Caco-2 (cell line): ENCODE results near the gene MIA2. TPM values are rescaled to one million over a fixed set of nuclear protein-coding genes. Genes with fewer than 3 reads are reported as not detected.

Source experiments
- BruUV-seq: library from RNA; stranded (reverse); fragments of 400-500 nt; replicated peaks from 2 replicates; lab custom pipeline; 2021; lab: Mats Ljungman, UMichigan
- CTCF ChIA-PET: fragments of 300-600 bp; sonication (Branson Sonifier 250); formaldehyde crosslinking; loops from one replicate; lab custom pipeline; 2022; ENCODE audit warnings: antibody characterized with exemption; lab: Charles Lee
- POLR2A ChIA-PET: fragments of 300-600 bp; sonication (Branson Sonifier 250); formaldehyde crosslinking; loops from one replicate; lab custom pipeline; 2022; ENCODE audit warnings: antibody characterized with exemption; lab: Charles Lee
- DNase-seq, 2 experiments: peaks; one replicate each; pipeline versions ENCODE4 v3.0.0 to v3.0.0-alpha.2; 2020 to 2022
- H3K27me3 ChIP-seq: replicated peaks from 2 replicates; pipeline ENCODE4 v1.6.0; 2011; ENCODE audit warnings: low read length; ENCODE audit not compliant: control insufficient read depth, insufficient read depth
- H3K36me3 ChIP-seq: 2 replicates; pipeline ENCODE4 v1.5.1; 2011; ENCODE audit warnings: low read length; ENCODE audit not compliant: control insufficient read depth, insufficient read depth
- H3K4me1 ChIP-seq: fragments of 250-450 bp; sonication (Bioruptor Pico); 2 replicates; pipeline ENCODE4 v1.5.1; 2020; ENCODE audit warnings: mild to moderate bottlenecking
- H3K4me3 ChIP-seq: 2 replicates; pipeline ENCODE4 v1.5.1; 2011; ENCODE audit warnings: low read depth, mild to moderate bottlenecking, control low read depth, low read length
- H3K9me3 ChIP-seq: fragments of 250-450 bp; sonication (Bioruptor Pico); 2 replicates; pipeline ENCODE4 v1.5.1; 2020; ENCODE audit warnings: mild to moderate bottlenecking, moderate library complexity
- H3K27ac Mint-ChIP-seq: one replicate; pipeline ENCODE4 v1.8.0; 2022; ENCODE audit warnings: mixed read lengths; ENCODE audit not compliant: unreplicated experiment
- H3K27me3 Mint-ChIP-seq: one replicate; pipeline ENCODE4 v1.8.0; 2022; ENCODE audit warnings: mixed read lengths; ENCODE audit not compliant: insufficient read depth, unreplicated experiment
- H3K36me3 Mint-ChIP-seq: one replicate; pipeline ENCODE4 v1.8.0; 2022; ENCODE audit warnings: mild to moderate bottlenecking, mixed read lengths; ENCODE audit not compliant: insufficient read depth, unreplicated experiment
- H3K4me1 Mint-ChIP-seq: one replicate; pipeline ENCODE4 v1.8.0; 2022; ENCODE audit warnings: low read depth, mixed read lengths; ENCODE audit not compliant: unreplicated experiment
- H3K4me3 Mint-ChIP-seq: one replicate; pipeline ENCODE4 v1.8.0; 2022; ENCODE audit warnings: mild to moderate bottlenecking, moderate library complexity, mixed read lengths; ENCODE audit not compliant: unreplicated experiment
- H3K9me3 Mint-ChIP-seq: one replicate; pipeline ENCODE4 v1.8.0; 2022; ENCODE audit warnings: mixed read lengths; ENCODE audit not compliant: unreplicated experiment
- intact Hi-C: fragments of 100-400 bp; cut with micrococcal nuclease; formaldehyde crosslinking; loops from one replicate; pipeline ENCODE4 v1.10.0; 2022; ENCODE audit not compliant: unreplicated experiment
- total RNA-seq: library from RNA; stranded (reverse); gene quantifications from 2 replicates; pipeline ENCODE4 v1.2.3, GENCODE V29; 2022
- TF ChIP-seq, protein P1 (sequence below), 2 experiments: fragments of 200-600 bp in 1 of 2; IDR thresholded peaks; 1 replicate in 1 of 2; 2 replicates in 1 of 2; pipeline versions ENCODE4 v1.5.1 to v1.8.0; 2011 to 2022; ENCODE audit warnings: antibody characterized with exemption in 1 of 2, control low read depth in 1 of 2, inconsistent platforms in 1 of 2, low read depth in 1 of 2, low read length in 1 of 2, mild to moderate bottlenecking in 1 of 2, moderate library complexity in 1 of 2; ENCODE audit not compliant: insufficient read depth in 1 of 2, severe bottlenecking in 1 of 2, unreplicated experiment in 1 of 2

The MIA2 gene
- total RNA-seq, 1 experiment from 2014 or later = 71.5 TPM

DNA sequence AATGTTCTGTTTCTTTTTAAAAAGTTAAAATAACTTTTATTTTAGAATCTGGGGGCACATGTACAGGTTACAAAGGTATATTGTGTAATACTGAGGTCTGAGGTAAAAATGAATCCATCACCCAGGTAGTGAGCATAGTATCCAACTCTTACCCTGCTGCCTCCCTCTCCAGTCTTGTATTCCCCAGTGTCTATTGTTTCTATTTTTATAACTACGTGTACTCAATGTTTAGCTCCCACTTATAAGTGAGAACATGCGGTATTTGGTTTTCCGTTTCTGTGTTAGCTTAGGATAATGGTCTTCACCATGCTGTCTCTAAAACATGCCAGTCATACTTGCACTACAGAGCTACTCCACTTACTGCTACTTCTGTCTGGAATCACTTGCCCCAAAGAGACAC, 190.1 kb downstream of the MIA2 start:
- TF ChIP-seq, protein P1, sequence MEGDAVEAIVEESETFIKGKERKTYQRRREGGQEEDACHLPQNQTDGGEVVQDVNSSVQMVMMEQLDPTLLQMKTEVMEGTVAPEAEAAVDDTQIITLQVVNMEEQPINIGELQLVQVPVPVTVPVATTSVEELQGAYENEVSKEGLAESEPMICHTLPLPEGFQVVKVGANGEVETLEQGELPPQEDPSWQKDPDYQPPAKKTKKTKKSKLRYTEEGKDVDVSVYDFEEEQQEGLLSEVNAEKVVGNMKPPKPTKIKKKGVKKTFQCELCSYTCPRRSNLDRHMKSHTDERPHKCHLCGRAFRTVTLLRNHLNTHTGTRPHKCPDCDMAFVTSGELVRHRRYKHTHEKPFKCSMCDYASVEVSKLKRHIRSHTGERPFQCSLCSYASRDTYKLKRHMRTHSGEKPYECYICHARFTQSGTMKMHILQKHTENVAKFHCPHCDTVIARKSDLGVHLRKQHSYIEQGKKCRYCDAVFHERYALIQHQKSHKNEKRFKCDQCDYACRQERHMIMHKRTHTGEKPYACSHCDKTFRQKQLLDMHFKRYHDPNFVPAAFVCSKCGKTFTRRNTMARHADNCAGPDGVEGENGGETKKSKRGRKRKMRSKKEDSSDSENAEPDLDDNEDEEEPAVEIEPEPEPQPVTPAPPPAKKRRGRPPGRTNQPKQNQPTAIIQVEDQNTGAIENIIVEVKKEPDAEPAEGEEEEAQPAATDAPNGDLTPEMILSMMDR (IDR thresholded peaks at IDR 0.05; ENCODE audit: insufficient read depth in 1 of 2, low read depth in 1 of 2, low read length in 1 of 2, severe bottlenecking in 1 of 2, unreplicated experiment in 1 of 2) = no peak
- ChIA-PET POLR2A (no interaction called here), CTCF (no interaction called here)
- no peaks in the 10 kb centered on the region for H3K4me1 ChIP-seq
- H3K27me3 Mint-ChIP-seq = no peaks in the 10 kb centered on the region
- no peaks in the 10 kb centered on the region for H3K9me3 Mint-ChIP-seq
- no peak overlapping the region for H3K4me3 Mint-ChIP-seq
- no peak for DNase-seq
- H3K27ac Mint-ChIP-seq = no peak overlapping the region
- BruUV-seq = no TSS peak
- H3K27me3 ChIP-seq = no peaks in the 10 kb centered on the region
- peaks cover 10% of the 10 kb centered on the region for H3K4me1 Mint-ChIP-seq
- no peaks in the 10 kb centered on the region for H3K36me3 Mint-ChIP-seq
- H3K9me3 ChIP-seq = no peaks in the 10 kb centered on the region
- no peaks in the 10 kb centered on the region; the same call in 1 of the 2 replicates for H3K36me3 ChIP-seq
- H3K4me3 ChIP-seq = no peak overlapping the region
- intact Hi-C loops = no loop called here

- CTCF ChIA-PET = interaction anchor here (1.4 kb wide), 1 partner anchor 194 kb away, joined by 8 read pairs; no protein-coding TSS in a partner anchor
- no peak overlapping the region for H3K27ac Mint-ChIP-seq
- intact Hi-C loops = loop anchor here (1.0 kb wide), 1 partner anchor 195 kb away; no protein-coding TSS in a partner anchor
Measured at GRCh38 chr14:39425947-39426346, 192.2 kb downstream of the MIA2 start.

GRCh38 chr14:39426605-39427004, 192.9 kb downstream of the MIA2 start:
- Mint-ChIP-seq H3K4me3 (no peak overlapping the region), H3K4me1 (peaks cover 23% of the 10 kb centered on the region), H3K27ac (no peak overlapping the region), H3K27me3 (no peaks in the 10 kb centered on the region), H3K9me3 (no peaks in the 10 kb centered on the region), H3K36me3 (no peaks in the 10 kb centered on the region)
- Histone ChIP-seq H3K36me3 (no peaks in the 10 kb centered on the region; the same call in 1 of the 2 replicates), H3K4me1 (peaks cover 6% of the 10 kb centered on the region; the same call in 1 of the 2 replicates), H3K4me3 (no peak overlapping the region), H3K27me3 (no peaks in the 10 kb centered on the region), H3K9me3 (no peaks in the 10 kb centered on the region)
- no TSS peak for BruUV-seq
- ChIA-PET POLR2A (interaction anchor here (0.6 kb wide), 1 partner anchor 58 kb away, joined by 4 read pairs; no protein-coding TSS in a partner anchor), CTCF (interaction anchor here (1.4 kb wide), 1 partner anchor 195 kb away, joined by 8 read pairs; no protein-coding TSS in a partner anchor)
- intact Hi-C loops = loop anchor here (1.0 kb wide), 1 partner anchor 195 kb away; no protein-coding TSS in a partner anchor
- peak in 1 of 2 experiments; percentile 6 for DNase-seq
- TF ChIP-seq, protein P1 (IDR thresholded peaks at IDR 0.05; ENCODE audit: insufficient read depth in 1 of 2, low read depth in 1 of 2, low read length in 1 of 2, severe bottlenecking in 1 of 2, unreplicated experiment in 1 of 2) = peak in 1 of 2 experiments; percentile 4

More at GRCh38 chr14:39425947-39426346, 192.2 kb downstream of the MIA2 start:
- H3K36me3 Mint-ChIP-seq = no peaks in the 10 kb centered on the region
- no peaks in the 10 kb centered on the region; the same call in 1 of the 2 replicates for H3K36me3 ChIP-seq
- H3K4me1 Mint-ChIP-seq = peaks cover 19% of the 10 kb centered on the region
- H3K4me1 ChIP-seq = peaks cover 6% of the 10 kb centered on the region; the same call in 1 of the 2 replicates
- BruUV-seq = no TSS peak
- TF ChIP-seq, protein P1 (IDR thresholded peaks at IDR 0.05; ENCODE audit: insufficient read depth in 1 of 2, low read depth in 1 of 2, low read length in 1 of 2, severe bottlenecking in 1 of 2, unreplicated experiment in 1 of 2) = no peak
- no peaks in the 10 kb centered on the region for H3K27me3 ChIP-seq
- H3K4me3 ChIP-seq = no peak overlapping the region
- POLR2A ChIA-PET = interaction anchor here (0.6 kb wide), 1 partner anchor 57 kb away, joined by 4 read pairs; no protein-coding TSS in a partner anchor
- H3K4me3 Mint-ChIP-seq = no peak overlapping the region
- no peaks in the 10 kb centered on the region for H3K9me3 ChIP-seq
- no peaks in the 10 kb centered on the region for H3K27me3 Mint-ChIP-seq
- H3K9me3 Mint-ChIP-seq = no peaks in the 10 kb centered on the region
- no peak for DNase-seq
